Activated naive CD4-positive, alpha-beta T cell (primary cell): ENCODE results near the gene PARM1.
"Not testable (repeated sequence)": the region's sequence is repeated elsewhere in the genome, so short reads cannot be mapped to it uniquely, and the experiment has no call there.

Source experiments
- DNase-seq, 4 experiments: peaks; one replicate each; lab custom pipeline; 2025; lab: John Stamatoyannopoulos, UW

PARM1 gene

GRCh38 chr4:74983253-74983635 lies 50.3 kb downstream of the PARM1 start:
- DNase-seq = no peak

DNA sequence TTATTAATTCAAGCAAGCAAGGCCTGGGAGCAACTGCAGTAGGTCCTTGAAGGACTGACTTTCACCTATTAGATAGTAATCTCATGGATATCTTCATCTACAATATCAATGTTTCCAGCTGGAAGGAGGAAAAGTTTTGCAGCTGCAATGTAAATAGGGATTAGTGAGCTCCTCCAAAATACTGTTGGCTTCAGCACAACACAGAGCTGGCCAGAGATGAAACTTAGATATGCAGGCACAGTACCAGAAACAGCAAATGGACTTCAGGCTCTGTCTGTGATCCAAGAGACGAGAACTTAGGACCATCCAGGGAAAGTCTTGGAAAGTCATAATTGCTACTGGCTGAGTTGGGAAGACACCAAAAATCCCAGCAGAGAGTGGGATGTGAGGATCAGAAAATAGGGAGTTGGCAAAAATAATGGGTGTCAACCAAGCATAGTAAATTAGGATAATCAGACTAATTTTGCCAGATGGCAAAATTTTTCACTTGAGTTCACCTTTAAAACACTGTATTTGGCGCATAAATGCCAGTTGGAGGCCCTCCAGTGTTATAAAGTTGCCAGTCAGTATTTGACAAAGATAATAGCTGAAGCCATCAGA lies 57.5 kb downstream of the PARM1 start:
- DNase-seq = no peak

GRCh38 chr4:74994436-74994835 lies 61.5 kb downstream of the PARM1 start:
- DNase-seq = not testable (repeated sequence)

DNA sequence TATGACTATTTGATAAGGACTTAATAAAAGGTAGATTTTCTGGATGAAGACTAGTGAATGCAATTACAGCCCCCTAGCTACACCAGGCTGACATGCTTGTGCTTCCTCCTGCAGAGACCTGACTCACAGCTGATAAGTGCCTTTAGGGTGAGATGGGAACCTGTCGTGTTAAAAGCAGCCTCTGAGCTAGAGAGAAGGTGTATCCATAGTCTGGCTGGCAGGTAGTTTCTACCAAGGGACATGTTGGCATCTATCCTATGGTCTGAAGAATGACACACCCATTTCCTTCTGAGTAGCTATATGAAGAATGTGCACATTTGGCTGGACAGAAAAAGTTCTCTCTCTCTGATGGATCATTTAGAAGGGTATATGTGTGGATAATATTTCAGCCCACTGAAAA lies 64.1 kb downstream of the PARM1 start:
- no peak for DNase-seq

DNA sequence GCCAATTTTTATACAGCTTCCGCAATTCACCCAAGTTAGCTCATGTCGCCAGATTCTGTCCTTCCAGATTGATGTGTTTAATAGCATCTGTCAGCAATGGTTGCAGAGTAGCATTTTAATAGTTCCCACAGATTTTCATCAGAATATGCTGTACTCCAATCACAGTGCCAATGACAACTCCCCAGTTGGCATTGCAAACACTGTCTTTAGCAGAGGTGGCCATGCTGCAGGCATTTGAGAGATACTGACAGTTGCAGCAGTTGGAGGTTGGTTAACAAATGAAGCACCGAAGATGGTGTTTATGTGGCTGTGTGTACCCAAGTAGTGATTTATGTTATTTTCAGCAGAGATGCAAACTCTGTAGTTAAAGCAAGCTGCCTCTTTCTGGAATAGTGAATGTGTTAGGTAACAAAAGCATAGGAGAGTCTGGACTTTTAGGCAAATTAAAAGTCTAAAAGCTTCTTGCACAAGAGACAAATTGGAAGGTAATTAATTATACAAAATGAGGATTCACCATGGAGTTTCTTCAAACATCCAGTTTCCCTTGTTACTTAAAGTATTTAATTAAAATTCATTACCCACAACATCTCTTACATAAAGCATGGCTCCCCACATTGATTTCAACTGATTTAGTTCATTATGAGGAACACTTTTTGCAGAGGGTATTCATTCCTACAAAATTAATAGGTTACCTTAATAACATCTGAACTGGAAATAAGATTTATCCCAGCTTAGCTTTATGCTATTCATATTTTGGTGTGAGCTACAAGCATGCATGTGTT lies 65.2 kb downstream of the PARM1 start:
- DNase-seq = no peak

- DNase-seq = no peak
Observed at GRCh38 chr4:74999714-75000309, 66.9 kb downstream of the PARM1 start.

- no peak for DNase-seq
Observed at GRCh38 chr4:75001871-75002270, 69.0 kb downstream of the PARM1 start.

DNA sequence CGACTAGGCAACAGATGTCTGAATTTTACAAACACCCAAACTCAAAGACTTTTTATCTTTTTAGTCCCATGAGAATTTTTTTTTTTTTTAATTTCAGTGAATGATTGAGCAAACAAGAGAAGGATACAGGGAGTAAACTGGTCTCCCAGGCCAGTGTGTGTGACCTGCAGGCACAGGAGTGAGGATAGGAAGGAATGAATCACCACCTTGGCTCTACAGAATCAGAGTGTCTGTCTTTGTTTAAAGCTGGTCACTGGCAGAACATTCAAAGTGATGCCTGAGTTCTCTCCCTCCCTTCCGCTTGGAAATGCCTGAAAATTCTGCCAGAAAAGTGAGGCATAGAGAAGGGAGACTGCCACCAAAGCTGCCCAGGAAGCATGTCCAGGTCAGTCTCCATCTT lies 69.5 kb downstream of the PARM1 start:
- no peak for DNase-seq

DNA sequence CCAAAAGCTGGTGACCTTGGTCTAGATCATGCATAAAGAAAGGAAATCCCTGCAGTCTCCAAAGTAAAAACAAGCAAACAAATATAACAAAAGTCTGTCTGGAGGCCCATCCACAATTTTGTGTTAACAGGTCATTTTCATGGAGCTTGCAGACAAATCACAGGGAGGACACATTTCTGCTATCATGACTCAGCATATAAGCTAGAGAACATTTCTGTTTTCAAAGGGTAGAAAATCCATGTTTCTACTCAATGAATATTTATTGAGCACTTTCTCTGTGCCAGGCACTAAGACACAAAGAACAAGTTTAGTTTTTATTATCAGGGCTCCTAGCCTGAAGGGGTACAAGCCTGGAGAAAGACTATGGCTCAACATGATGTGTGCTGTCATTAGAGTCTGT lies 71.1 kb downstream of the PARM1 start:
- DNase-seq = no peak

GRCh38 chr4:75004755-75005668 lies 72.1 kb downstream of the PARM1 start:
- no peak for DNase-seq

DNA sequence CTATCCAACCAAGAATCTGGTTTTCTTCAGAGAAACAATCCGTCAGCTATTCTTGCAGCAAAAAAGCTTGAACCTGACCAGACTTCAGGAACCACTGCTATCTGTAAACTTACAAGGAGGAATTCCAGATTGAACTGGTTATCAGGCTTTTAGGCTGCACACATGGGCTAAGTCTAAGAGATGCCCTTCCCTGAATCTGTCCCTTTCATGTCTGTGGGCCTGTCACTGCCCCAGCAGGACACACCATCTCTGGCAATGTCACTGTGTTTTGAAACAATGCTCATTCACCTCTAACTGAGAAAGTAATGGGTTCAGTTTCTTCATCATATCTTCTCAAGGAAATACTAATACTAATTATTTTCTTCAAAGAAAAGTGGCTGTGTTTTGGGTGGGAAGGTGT lies 72.8 kb downstream of the PARM1 start:
- DNase-seq = no peak

- DNase-seq = no peak
Observed at GRCh38 chr4:75007891-75008290, 75.0 kb downstream of the PARM1 start.

DNA sequence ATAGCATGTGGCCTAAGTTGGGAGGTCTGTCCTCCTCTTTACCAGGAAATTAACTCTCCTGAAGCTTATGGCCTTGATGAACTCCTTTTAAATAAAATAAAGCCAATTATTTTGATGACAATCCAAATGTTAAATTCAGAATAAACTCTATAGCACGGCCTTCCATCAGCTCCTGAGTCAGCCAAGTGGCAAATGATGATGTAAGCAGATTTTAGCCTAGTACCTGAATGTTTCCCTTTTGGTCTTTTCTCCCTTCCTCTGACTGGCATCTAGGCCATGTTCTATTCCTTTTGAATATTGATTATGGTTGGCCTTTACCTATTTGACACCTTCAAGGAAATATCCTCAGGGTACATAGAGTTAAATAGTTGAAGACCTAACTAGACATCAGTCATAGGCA lies 76.2 kb downstream of the PARM1 start:
- no peak for DNase-seq

DNA sequence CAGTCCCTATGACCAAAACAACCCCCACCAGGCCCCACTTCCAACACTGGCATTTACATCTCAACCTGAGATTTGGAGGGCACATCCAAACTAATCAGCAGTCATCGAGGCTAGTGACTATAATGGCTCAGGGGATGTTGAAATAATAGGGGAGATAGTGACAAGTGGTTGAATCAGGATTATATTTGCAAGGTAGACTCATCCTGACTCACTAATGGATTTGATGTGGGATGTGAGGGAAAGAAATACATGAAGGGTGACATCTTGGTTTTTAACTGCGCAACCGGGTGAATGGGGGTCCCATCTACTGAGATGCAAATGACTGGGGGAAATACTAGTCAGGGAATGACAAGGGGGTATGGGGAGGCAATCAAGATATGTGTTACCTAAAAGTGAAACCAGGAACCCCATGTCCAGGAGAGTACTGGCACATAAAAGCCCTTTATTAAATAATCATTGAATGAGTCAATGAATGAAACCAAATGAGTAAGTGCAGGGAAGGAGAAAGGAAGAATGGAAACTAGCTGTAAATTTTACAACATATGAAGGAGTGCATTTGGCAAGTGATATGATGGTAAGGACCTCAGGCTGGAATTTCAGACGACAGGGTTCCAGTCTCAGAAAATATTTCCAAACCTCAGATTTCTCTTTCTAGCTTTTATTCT lies 78.3 kb downstream of the PARM1 start:
- no peak for DNase-seq

DNA sequence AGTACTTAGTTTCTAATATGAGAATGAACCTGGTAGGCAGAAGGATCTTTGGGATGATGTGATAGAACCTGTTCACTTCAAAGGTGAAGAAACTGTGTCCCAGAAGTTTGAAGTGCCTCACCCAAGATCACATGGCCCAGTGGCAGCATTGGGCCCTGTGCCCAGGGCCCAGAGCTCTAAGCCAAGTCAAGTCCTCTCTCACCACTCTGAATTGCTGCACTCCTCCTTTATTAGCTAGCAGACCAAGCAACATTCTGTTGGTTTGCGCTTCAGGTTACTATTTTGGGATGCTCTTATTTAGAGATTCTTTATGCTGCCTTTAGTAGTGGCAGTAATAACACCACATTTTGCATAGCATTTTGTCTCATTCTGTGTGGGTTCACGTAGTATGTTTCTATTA lies 82.7 kb downstream of the PARM1 start:
- no peak for DNase-seq

- no peak for DNase-seq
Observed at GRCh38 chr4:75016472-75016871, 83.6 kb downstream of the PARM1 start.

- no peak for DNase-seq
Observed at GRCh38 chr4:75018811-75019479, 86.0 kb downstream of the PARM1 start.

- no peak for DNase-seq
Observed at GRCh38 chr4:75025431-75025830, 92.5 kb downstream of the PARM1 start.

DNA sequence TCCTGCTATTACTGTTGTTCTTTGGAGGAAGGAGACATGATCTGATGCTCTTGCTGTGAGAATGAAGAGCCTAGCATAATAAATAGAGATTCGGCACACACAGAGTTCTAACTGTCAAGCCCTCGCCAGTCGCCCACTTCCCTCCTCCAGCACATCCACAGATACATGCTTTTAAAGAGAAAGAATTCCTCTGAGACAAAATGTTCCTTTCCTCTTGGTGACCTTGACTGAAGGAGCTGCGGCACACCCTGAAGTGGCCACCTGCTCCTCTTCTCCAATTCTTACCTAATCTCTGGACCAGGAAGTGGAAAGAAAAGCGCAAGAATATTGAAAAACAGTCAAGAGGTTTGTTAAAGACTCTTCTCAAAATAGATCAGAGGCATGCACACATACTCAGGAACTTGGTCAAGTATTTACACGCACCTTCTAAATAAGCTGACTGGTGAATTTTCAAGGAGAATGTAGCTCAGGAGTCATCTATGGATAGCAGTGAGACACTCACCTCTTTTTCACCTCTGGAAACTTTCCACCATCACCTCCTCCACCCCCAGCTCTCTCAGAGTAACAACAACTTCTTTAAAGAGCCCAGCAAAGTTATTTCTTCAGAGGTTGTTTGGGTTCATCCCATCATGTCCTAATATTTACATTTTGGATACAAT lies 95.4 kb downstream of the PARM1 start:
- DNase-seq = no peak

- DNase-seq = no peak
Observed at GRCh38 chr4:75030028-75030427, 97.1 kb downstream of the PARM1 start.
